WTC11 (cell line): Measurements from ENCODE around the gene LAMA5. TPM values are rescaled to one million over a fixed set of nuclear protein-coding genes. Genes with fewer than 3 reads are reported as not detected.

ENCODE experiments used
- ATAC-seq: fragments of 200-7000 bp; cut with Tn5 transposase; 2 replicates; pipeline ENCODE4 v1.10.0; 2021; ENCODE audit warnings: mild to moderate bottlenecking, moderate library complexity
- CTCF ChIA-PET: fragments of 300-600 bp; sonication (Branson Sonifier 250); formaldehyde crosslinking; loops from one replicate; lab custom pipeline; 2021; ENCODE audit warnings: antibody characterized with exemption; lab: Charles Lee
- POLR2A ChIA-PET: fragments of 350-600 bp; sonication (Branson Sonifier 250); formaldehyde crosslinking; loops from one replicate; lab custom pipeline; 2021; ENCODE audit warnings: antibody characterized with exemption; lab: Charles Lee
- DNase-seq: peaks from one replicate; pipeline ENCODE4 v3.0.0; 2021; ENCODE audit warnings: low spot score
- H3K27ac Mint-ChIP-seq: 2 replicates; pipeline ENCODE4 v1.8.0; 2021; ENCODE audit warnings: mixed read lengths
- H3K27me3 Mint-ChIP-seq: 2 replicates; pipeline ENCODE4 v1.8.0; 2021; ENCODE audit warnings: low read depth, mild to moderate bottlenecking, moderate library complexity, mixed read lengths
- H3K36me3 Mint-ChIP-seq: 2 replicates; pipeline ENCODE4 v1.8.0; 2021; ENCODE audit warnings: mixed read lengths
- H3K4me1 Mint-ChIP-seq: 2 replicates; pipeline ENCODE4 v1.8.0; 2022; ENCODE audit warnings: mixed read lengths
- H3K4me3 Mint-ChIP-seq: 2 replicates; pipeline ENCODE4 v1.8.0; 2021; ENCODE audit warnings: mild to moderate bottlenecking, moderate library complexity, mixed read lengths
- H3K9me3 Mint-ChIP-seq: 2 replicates; pipeline ENCODE4 v1.8.0; 2021; ENCODE audit warnings: mixed read lengths
- ARID4B ChIP-seq: sonication (generic); formaldehyde crosslinking; IDR thresholded peaks from 2 replicates; pipeline ENCODE4 v1.8.0; 2023; ENCODE audit warnings: missing genetic modification reagents, mild to moderate bottlenecking, borderline replicate concordance
- ATF6 ChIP-seq: sonication (generic); formaldehyde crosslinking; IDR thresholded peaks from 2 replicates; pipeline ENCODE4 v1.8.1; 2023; ENCODE audit warnings: mild to moderate bottlenecking, missing genetic modification reagents
- ESRRA ChIP-seq: sonication (generic); formaldehyde crosslinking; IDR thresholded peaks from 2 replicates; pipeline ENCODE4 v1.8.1; 2022; ENCODE audit warnings: mild to moderate bottlenecking, missing genetic modification reagents, borderline replicate concordance
- ETV6 ChIP-seq: sonication (generic); formaldehyde crosslinking; IDR thresholded peaks from 2 replicates; pipeline ENCODE4 v1.8.1; 2022; ENCODE audit warnings: mild to moderate bottlenecking, missing genetic modification reagents
- NR1H2 ChIP-seq: sonication (generic); formaldehyde crosslinking; IDR thresholded peaks from 2 replicates; pipeline ENCODE4 v1.9.0; 2021; ENCODE audit warnings: mild to moderate bottlenecking, moderate library complexity, missing genetic modification reagents
- NR2C2 ChIP-seq: sonication (generic); formaldehyde crosslinking; IDR thresholded peaks from 2 replicates; pipeline ENCODE4 v1.8.0; 2022; ENCODE audit warnings: mild to moderate bottlenecking, missing genetic modification reagents
- NR3C1 ChIP-seq: sonication (generic); formaldehyde crosslinking; conservative IDR thresholded peaks from 2 replicates; pipeline ENCODE4 v1.8.1; 2023; ENCODE audit warnings: low read depth, mild to moderate bottlenecking, missing genetic modification reagents
- STAT6 ChIP-seq: sonication (generic); formaldehyde crosslinking; conservative IDR thresholded peaks from 2 replicates; pipeline ENCODE4 v1.8.1; 2023; ENCODE audit warnings: mild to moderate bottlenecking, low read depth, missing genetic modification reagents, moderate library complexity
- TCF7 ChIP-seq: sonication (generic); formaldehyde crosslinking; IDR thresholded peaks from 2 replicates; pipeline ENCODE4 v1.8.0; 2022; ENCODE audit warnings: mild to moderate bottlenecking, low read depth, missing genetic modification reagents, moderate library complexity
- ZMAT4 ChIP-seq: fragments of 250-450 bp; sonication (Bioruptor Pico); IDR thresholded peaks from 2 replicates; pipeline ENCODE4 v1.9.0; 2021; ENCODE audit warnings: mild to moderate bottlenecking
- ZNF219 ChIP-seq: sonication (generic); formaldehyde crosslinking; IDR thresholded peaks from 2 replicates; pipeline ENCODE4 v1.8.0; 2023; ENCODE audit warnings: missing genetic modification reagents, mild to moderate bottlenecking, borderline replicate concordance
- total RNA-seq: library from RNA; stranded (reverse); gene quantifications from 3 replicates; pipeline ENCODE4 v1.2.3, GENCODE V29; 2021
- TF ChIP-seq, protein P1 (sequence below): fragments of 250-450 bp; sonication (Bioruptor Pico); IDR thresholded peaks from 2 replicates; pipeline ENCODE4 v2.1.2; 2022; ENCODE audit warnings: mild to moderate bottlenecking, moderate library complexity
- TF ChIP-seq, protein P2 (sequence below): sonication (generic); formaldehyde crosslinking; IDR thresholded peaks from 2 replicates; pipeline ENCODE4 v1.8.1; 2023; ENCODE audit warnings: mild to moderate bottlenecking, moderate library complexity, missing genetic modification reagents
- TF ChIP-seq, protein P3 (sequence below): sonication (generic); formaldehyde crosslinking; IDR thresholded peaks from 2 replicates; pipeline ENCODE4 v1.8.1; 2022; ENCODE audit warnings: mild to moderate bottlenecking, moderate library complexity, missing genetic modification reagents
- TF ChIP-seq, protein P4 (sequence below): fragments of 250-450 bp; sonication (Bioruptor Pico); IDR thresholded peaks from 2 replicates; pipeline ENCODE4 v1.9.0; 2021; ENCODE audit warnings: mild to moderate bottlenecking, borderline replicate concordance
- TF ChIP-seq, protein P5 (sequence below): sonication (generic); formaldehyde crosslinking; IDR thresholded peaks from 2 replicates; pipeline ENCODE4 v1.8.1; 2022; ENCODE audit warnings: mild to moderate bottlenecking, missing genetic modification reagents, moderate library complexity, borderline replicate concordance

Gene LAMA5
- total RNA-seq, 1 experiment from 2014 or later = 329 TPM

DNA sequence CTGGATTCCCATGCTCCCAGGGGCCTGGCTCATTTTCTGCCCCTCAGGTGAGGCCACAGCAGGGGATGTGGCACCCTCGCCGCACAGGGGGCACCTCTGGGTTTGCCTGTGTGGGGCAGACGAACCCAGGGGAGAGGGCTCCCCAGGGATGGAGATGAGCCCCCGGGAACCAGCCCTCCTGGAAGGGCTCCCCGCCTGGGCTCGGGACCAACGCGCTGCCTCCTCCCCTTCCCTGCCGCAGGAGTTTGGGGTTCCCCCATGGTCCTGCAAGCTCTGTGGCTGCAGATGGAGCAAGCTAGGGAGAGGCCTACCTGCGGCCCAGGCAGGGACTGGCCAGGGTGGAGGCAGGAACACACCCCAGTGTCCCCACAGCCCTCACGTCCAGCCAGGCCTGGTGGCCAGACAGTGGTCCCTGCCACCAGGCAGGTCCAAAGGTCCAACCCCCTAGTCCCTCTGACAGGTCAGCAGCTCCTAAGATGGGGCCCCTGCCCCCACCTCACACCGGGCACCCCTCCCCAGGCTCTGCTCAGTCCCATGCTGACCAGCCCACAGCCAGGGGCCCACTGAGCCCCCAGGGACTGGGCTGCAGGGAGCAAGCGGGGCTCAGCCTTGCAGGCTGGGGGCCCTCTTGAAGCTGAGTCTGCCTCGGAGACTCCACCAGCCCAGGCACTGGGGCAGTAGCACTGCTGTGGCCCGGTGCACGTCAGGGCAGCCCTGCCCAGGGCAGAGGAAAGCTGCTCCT lies 13.7 kb downstream of the LAMA5 start:
- DNase-seq (no peak), ATAC-seq (no peak)
- Mint-ChIP-seq H3K4me3 (no peak overlapping the region), H3K36me3 (peaks cover 28% of the 10 kb centered on the region), H3K27ac (no peak overlapping the region), H3K4me1 (peaks cover 9% of the 10 kb centered on the region), H3K9me3 (peaks cover 9% of the 10 kb centered on the region), H3K27me3 (no peaks in the 10 kb centered on the region)
- ChIA-PET CTCF (interaction anchor here (1.0 to 1.3 kb wide), 3 partner anchors 10 to 29 kb away, joined by 3 to 4 read pairs (median 3); no protein-coding TSS in a partner anchor), POLR2A (no interaction called here)
- TF ChIP-seq, protein P1, sequence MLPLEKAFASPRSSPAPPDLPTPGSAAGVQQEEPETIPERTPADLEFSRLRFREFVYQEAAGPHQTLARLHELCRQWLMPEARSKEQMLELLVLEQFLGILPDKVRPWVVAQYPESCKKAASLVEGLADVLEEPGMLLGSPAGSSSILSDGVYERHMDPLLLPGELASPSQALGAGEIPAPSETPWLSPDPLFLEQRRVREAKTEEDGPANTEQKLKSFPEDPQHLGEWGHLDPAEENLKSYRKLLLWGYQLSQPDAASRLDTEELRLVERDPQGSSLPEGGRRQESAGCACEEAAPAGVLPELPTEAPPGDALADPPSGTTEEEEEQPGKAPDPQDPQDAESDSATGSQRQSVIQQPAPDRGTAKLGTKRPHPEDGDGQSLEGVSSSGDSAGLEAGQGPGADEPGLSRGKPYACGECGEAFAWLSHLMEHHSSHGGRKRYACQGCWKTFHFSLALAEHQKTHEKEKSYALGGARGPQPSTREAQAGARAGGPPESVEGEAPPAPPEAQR (CRISPR knock-in tag) = no peak
- TF ChIP-seq STAT6 = no peak
- TF ChIP-seq TCF7 (CRISPR knock-in tag) = no peak
- no peak for TF ChIP-seq ETV6 (CRISPR knock-in tag)
- TF ChIP-seq, protein P2, sequence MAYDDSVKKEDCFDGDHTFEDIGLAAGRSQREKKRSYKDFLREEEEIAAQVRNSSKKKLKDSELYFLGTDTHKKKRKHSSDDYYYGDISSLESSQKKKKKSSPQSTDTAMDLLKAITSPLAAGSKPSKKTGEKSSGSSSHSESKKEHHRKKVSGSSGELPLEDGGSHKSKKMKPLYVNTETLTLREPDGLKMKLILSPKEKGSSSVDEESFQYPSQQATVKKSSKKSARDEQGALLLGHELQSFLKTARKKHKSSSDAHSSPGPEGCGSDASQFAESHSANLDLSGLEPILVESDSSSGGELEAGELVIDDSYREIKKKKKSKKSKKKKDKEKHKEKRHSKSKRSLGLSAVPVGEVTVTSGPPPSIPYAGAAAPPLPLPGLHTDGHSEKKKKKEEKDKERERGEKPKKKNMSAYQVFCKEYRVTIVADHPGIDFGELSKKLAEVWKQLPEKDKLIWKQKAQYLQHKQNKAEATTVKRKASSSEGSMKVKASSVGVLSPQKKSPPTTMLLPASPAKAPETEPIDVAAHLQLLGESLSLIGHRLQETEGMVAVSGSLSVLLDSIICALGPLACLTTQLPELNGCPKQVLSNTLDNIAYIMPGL (CRISPR knock-in tag) = no peak
- no peak for TF ChIP-seq NR2C2 (CRISPR knock-in tag)
- no peak for TF ChIP-seq ARID4B (CRISPR knock-in tag)
- TF ChIP-seq NR3C1 (CRISPR knock-in tag) = no peak
- no peak for TF ChIP-seq ZMAT4
- TF ChIP-seq ESRRA (CRISPR knock-in tag) = no peak
- TF ChIP-seq, protein P3, sequence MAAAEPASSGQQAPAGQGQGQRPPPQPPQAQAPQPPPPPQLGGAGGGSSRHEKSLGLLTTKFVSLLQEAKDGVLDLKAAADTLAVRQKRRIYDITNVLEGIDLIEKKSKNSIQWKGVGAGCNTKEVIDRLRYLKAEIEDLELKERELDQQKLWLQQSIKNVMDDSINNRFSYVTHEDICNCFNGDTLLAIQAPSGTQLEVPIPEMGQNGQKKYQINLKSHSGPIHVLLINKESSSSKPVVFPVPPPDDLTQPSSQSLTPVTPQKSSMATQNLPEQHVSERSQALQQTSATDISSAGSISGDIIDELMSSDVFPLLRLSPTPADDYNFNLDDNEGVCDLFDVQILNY = no peak
- TF ChIP-seq, protein P4, sequence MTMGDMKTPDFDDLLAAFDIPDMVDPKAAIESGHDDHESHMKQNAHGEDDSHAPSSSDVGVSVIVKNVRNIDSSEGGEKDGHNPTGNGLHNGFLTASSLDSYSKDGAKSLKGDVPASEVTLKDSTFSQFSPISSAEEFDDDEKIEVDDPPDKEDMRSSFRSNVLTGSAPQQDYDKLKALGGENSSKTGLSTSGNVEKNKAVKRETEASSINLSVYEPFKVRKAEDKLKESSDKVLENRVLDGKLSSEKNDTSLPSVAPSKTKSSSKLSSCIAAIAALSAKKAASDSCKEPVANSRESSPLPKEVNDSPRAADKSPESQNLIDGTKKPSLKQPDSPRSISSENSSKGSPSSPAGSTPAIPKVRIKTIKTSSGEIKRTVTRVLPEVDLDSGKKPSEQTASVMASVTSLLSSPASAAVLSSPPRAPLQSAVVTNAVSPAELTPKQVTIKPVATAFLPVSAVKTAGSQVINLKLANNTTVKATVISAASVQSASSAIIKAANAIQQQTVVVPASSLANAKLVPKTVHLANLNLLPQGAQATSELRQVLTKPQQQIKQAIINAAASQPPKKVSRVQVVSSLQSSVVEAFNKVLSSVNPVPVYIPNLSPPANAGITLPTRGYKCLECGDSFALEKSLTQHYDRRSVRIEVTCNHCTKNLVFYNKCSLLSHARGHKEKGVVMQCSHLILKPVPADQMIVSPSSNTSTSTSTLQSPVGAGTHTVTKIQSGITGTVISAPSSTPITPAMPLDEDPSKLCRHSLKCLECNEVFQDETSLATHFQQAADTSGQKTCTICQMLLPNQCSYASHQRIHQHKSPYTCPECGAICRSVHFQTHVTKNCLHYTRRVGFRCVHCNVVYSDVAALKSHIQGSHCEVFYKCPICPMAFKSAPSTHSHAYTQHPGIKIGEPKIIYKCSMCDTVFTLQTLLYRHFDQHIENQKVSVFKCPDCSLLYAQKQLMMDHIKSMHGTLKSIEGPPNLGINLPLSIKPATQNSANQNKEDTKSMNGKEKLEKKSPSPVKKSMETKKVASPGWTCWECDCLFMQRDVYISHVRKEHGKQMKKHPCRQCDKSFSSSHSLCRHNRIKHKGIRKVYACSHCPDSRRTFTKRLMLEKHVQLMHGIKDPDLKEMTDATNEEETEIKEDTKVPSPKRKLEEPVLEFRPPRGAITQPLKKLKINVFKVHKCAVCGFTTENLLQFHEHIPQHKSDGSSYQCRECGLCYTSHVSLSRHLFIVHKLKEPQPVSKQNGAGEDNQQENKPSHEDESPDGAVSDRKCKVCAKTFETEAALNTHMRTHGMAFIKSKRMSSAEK (CRISPR knock-in tag) = no peak
- TF ChIP-seq, protein P5, sequence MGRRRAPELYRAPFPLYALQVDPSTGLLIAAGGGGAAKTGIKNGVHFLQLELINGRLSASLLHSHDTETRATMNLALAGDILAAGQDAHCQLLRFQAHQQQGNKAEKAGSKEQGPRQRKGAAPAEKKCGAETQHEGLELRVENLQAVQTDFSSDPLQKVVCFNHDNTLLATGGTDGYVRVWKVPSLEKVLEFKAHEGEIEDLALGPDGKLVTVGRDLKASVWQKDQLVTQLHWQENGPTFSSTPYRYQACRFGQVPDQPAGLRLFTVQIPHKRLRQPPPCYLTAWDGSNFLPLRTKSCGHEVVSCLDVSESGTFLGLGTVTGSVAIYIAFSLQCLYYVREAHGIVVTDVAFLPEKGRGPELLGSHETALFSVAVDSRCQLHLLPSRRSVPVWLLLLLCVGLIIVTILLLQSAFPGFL = no peak
- no peak for TF ChIP-seq ZNF219 (CRISPR knock-in tag)
- TF ChIP-seq NR1H2 (CRISPR knock-in tag) = no peak
- no peak for TF ChIP-seq ATF6 (CRISPR knock-in tag)
